ENCODE measurements around the gene MBP. TPM values are rescaled to one million over a fixed set of nuclear protein-coding genes. Genes with fewer than 3 reads are reported as not detected.
"Not testable (repeated sequence)": the region's sequence is repeated elsewhere in the genome, so short reads cannot be mapped to it uniquely, and the experiment has no call there.

Gene MBP
- total RNA-seq, 1 experiment from 2014 or later: not detected

- no peak for DNase-seq
- H3K36me3 ChIP-seq: no peaks in the 10 kb centered on the region
- no peak overlapping the region for H3K4me3 ChIP-seq
- no peaks in the 10 kb centered on the region for H3K27me3 ChIP-seq
- no peaks in the 10 kb centered on the region for H3K9me3 ChIP-seq
These were observed 139.0 kb downstream of the MBP start for GRCh38 chr18:76993573-76993972.

- Histone ChIP-seq H3K27me3 (no peaks in the 10 kb centered on the region), H3K9me3 (no peaks in the 10 kb centered on the region), H3K4me3 (no peak overlapping the region), H3K36me3 (no peaks in the 10 kb centered on the region)
- DNase-seq: no peak
These were observed 139.5 kb downstream of the MBP start for GRCh38 chr18:76993085-76993382.

GRCh38 chr18:76992226-76993084, 140.1 kb downstream of the MBP start:
- no peaks in the 10 kb centered on the region for H3K27me3 ChIP-seq

GRCh38 chr18:76991021-76991688, 141.4 kb downstream of the MBP start:
- no peak for DNase-seq
- H3K9me3 ChIP-seq: no peaks in the 10 kb centered on the region
- no peaks in the 10 kb centered on the region for H3K36me3 ChIP-seq
- H3K27me3 ChIP-seq: no peaks in the 10 kb centered on the region
- H3K4me3 ChIP-seq: no peak overlapping the region

More at GRCh38 chr18:76992226-76993084, 140.1 kb downstream of the MBP start:
- H3K36me3 ChIP-seq: no peaks in the 10 kb centered on the region
- no peak overlapping the region for H3K4me3 ChIP-seq
- no peaks in the 10 kb centered on the region for H3K9me3 ChIP-seq
- DNase-seq: no peak

GRCh38 chr18:76990343-76991020, 142.1 kb downstream of the MBP start:
- H3K36me3 ChIP-seq, H3K9me3 ChIP-seq, H3K27me3 ChIP-seq, DNase-seq, H3K4me3 ChIP-seq: not testable (repeated sequence)

GRCh38 chr18:76989647-76990190, 142.9 kb downstream of the MBP start:
- Histone ChIP-seq H3K27me3 (no peaks in the 10 kb centered on the region), H3K36me3 (no peaks in the 10 kb centered on the region), H3K9me3 (no peaks in the 10 kb centered on the region), H3K4me3 (no peak overlapping the region)
- DNase-seq: no peak

GRCh38 chr18:76988827-76989646, 143.5 kb downstream of the MBP start:
- Histone ChIP-seq H3K4me3 (no peak overlapping the region), H3K36me3 (no peaks in the 10 kb centered on the region), H3K9me3 (no peaks in the 10 kb centered on the region), H3K27me3 (no peaks in the 10 kb centered on the region)
- DNase-seq: no peak

- H3K27me3 ChIP-seq: no peaks in the 10 kb centered on the region
- DNase-seq: no peak
- H3K36me3 ChIP-seq: no peaks in the 10 kb centered on the region
- no peak overlapping the region for H3K4me3 ChIP-seq
- H3K9me3 ChIP-seq: no peaks in the 10 kb centered on the region
These were observed 144.4 kb downstream of the MBP start for GRCh38 chr18:76988031-76988826.

- H3K36me3 ChIP-seq: no peaks in the 10 kb centered on the region
- no peaks in the 10 kb centered on the region for H3K9me3 ChIP-seq
- no peak for DNase-seq
- no peaks in the 10 kb centered on the region for H3K27me3 ChIP-seq
- H3K4me3 ChIP-seq: no peak overlapping the region
These were observed 146.2 kb downstream of the MBP start for GRCh38 chr18:76986406-76986805.

- no peak overlapping the region for H3K4me3 ChIP-seq
- no peaks in the 10 kb centered on the region for H3K27me3 ChIP-seq
- no peak for DNase-seq
- no peaks in the 10 kb centered on the region for H3K36me3 ChIP-seq
- no peaks in the 10 kb centered on the region for H3K9me3 ChIP-seq
These were observed 146.7 kb downstream of the MBP start for GRCh38 chr18:76985951-76986236.

- no peak for DNase-seq
- H3K27me3 ChIP-seq: no peaks in the 10 kb centered on the region
- no peak overlapping the region for H3K4me3 ChIP-seq
- H3K36me3 ChIP-seq: no peaks in the 10 kb centered on the region
- no peaks in the 10 kb centered on the region for H3K9me3 ChIP-seq
These were observed 147.2 kb downstream of the MBP start for GRCh38 chr18:76985156-76985950.

GRCh38 chr18:76984193-76985155, 148.1 kb downstream of the MBP start:
- no peaks in the 10 kb centered on the region for H3K36me3 ChIP-seq
- no peaks in the 10 kb centered on the region for H3K27me3 ChIP-seq
- no peak overlapping the region for H3K4me3 ChIP-seq
- DNase-seq: no peak
- H3K9me3 ChIP-seq: no peaks in the 10 kb centered on the region

- Histone ChIP-seq H3K4me3 (no peak overlapping the region), H3K36me3 (no peaks in the 10 kb centered on the region), H3K9me3 (no peaks in the 10 kb centered on the region), H3K27me3 (no peaks in the 10 kb centered on the region)
- DNase-seq: no peak
These were observed 149.0 kb downstream of the MBP start for GRCh38 chr18:76983613-76984051.

GRCh38 chr18:76982841-76983583, 149.6 kb downstream of the MBP start:
- Histone ChIP-seq H3K36me3 (no peaks in the 10 kb centered on the region), H3K27me3 (no peaks in the 10 kb centered on the region), H3K4me3 (no peak overlapping the region), H3K9me3 (no peaks in the 10 kb centered on the region)
- DNase-seq: peak; percentile 72

Data from MG63 (cell line).